GM18519 (cell line): ENCODE results near the gene OTUD4.

Experiments used
- ATAC-seq: cut with Tn5 transposase; IDR thresholded peaks from one replicate; pipeline ENCODE4 v1.9.1; 2021; ENCODE audit warnings: mild to moderate bottlenecking, moderate library complexity; ENCODE audit not compliant: unreplicated experiment, low FRiP score

Gene OTUD4

DNA sequence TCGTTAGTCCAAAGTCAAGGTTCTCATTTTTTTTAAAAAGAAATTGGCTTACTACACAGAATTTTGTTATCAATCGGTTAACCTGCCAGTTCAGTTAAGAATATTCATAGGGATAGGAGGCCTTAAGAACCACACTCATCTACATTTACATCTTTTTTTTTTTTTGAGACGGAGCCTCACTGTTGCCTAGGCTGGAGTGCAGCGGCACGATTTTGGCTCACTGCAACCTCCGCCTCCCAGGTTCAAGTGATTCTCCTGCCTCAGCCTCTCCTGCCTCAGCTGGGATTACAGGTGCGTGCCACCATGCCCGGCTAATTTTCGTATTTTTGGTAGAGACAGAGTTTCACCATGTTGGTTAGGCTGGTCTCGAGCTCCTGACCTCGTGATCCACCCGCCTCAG is 48.5 kb downstream of the OTUD4 start:
- ATAC-seq: no peak

DNA sequence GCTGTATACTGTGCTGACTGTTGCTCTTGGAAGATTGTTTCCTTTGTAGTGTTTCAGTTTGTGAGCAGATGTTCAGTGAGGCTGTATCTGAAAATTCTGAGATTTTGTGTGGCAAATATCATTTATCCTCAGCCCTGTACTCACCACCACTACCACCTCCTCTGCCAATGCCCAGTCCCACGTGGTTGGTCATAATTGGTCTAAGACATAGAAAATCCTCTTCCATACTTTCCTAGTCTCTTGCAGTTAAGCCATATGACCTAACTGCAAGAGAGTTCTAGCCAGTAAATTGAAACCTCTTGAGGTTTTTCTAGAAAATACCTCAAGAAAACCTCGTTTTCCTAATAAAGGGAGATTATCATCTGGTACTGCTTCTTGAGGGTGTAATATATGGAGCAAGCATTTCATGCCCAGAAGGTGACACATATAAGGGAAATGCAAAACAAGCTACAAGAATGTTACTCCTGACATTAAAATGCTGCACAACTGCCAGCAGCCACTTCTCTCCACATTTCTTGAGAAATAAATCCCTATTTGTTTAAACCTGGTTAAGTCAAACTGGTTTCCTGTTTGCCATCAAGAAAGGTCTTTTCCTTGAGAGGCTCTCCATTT is 49.5 kb downstream of the OTUD4 start:
- ATAC-seq: no peak

DNA sequence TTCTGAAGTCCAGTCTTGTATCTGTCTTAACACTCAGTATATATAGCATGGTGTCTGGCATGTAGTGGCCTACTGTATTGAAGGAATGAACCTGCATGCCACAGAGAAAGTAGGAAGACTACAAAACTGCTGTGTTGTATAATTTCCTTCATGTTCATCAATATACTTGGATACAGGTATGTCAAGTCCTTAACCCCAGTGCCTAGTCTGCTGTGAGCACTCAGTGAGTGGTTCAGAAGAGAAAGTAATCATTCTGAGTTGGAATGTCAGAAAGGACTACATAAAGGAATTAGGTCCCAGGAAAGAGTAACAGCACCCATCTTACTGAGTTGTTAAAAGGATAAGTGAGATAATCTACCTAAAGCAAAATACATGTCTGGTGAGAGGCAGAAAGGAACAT is 50.3 kb downstream of the OTUD4 start:
- no peak for ATAC-seq

DNA sequence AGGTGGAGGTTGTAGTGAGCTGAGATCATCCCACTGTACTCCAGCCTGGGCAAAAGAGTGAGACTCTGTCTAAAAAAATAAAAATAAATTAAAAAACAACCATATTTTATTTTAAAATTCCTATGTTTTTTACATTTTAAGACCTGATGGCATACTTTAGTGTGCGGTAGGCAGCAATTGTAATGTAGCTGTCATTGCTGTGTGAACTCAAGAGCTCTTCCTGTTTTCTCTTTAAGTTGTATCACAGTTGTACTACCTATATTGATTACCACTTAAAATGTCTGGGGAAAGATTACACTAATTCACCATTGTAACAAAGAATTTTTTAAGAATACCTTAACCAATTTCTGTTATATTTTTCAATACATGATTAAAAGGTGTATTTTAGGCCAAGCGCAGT is 55.0 kb downstream of the OTUD4 start:
- ATAC-seq: no peak

DNA sequence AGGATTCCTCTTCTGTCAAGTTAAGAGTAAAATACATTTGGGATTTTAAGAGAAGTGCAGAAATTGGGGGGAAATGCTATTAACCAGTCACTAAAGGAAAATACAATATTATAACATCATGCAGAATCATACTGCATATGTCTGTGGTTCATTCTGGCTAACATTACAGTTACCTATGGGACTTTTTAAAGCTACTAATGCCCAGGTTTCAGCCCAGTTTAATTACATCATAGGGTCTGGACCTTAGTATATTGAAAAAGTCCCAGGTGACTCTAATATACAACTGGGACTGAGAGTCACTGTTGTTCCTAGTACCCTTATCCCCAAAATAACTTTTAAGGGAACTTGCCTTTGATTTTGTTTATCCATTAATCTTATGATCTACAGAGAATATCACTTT is 72.3 kb downstream of the OTUD4 start:
- no peak for ATAC-seq

DNA sequence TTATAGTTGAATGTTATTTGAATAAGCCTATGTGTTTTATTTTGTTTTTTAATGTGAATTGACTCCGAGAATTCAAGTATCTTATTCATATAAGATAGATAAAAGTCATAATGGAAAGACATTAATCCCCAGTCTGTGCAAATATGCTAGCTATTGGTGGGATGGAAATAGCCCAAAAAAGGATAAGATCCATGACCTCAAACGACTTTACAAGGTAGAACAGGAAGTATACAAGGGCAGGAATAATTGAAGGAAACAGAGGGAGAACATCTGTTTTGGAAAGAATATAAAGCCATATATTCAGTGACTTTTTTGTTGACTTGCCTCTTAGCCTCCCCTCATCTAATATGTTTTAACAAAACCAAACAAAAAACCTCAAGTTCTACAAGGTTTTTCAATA is 73.3 kb downstream of the OTUD4 start:
- no peak for ATAC-seq

DNA sequence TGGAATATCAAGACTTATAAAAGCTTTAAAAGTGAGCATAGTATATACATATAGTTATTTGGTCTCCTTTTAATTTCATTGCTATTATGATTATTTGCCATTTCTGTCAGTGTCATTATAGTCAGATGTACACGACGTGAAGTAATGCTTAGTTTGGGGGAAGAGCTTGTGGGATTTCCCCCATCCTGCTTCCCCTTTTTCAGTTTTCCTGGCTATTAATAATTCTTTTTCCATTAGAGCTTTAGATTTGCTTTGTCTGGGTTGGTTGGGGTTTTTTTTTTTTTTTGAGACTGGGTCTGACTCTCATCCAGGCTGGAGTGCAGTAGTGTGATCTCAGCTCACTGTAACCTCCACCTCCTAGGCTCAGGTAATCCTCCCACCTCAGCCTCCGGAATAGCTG is 76.9 kb downstream of the OTUD4 start:
- ATAC-seq: no peak

DNA sequence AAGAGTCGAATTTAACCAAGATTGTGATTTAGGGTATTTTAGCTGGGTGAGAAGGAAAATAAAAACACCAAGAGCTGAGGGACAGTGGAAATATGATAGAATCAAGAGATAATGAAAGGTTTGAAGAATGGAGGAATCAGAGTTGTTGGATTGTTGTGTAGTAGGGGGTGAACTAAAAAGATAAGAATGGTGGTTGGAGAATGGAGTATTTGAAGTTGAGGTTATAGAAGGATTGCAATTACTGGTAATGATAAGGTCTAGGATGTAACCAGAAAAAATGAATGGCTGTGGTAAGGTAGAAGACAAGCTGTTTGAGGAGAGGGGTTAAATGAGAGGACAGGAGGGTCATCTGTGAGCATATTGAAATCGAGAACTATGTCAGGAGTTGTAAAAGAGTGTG is 77.8 kb downstream of the OTUD4 start:
- no peak for ATAC-seq

DNA sequence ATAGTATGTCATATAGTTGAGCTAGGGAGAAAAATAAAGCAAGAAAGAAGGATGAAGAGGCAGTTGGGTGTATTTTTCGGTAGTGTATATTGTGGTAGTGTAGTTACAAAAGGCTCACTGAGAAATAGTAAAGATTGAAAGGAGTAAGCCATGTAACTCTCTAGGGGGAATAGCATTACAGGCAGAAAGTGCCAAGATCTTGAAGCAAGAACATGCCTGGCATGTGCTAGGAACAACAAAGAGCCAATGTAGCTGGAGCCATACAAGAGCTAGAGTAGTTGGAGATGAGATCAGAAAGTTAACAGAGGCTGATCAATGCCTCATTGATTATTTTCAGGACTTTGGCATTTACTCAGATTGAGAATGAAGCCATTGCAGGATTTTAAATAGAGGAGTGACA is 79.3 kb downstream of the OTUD4 start:
- no peak for ATAC-seq

DNA sequence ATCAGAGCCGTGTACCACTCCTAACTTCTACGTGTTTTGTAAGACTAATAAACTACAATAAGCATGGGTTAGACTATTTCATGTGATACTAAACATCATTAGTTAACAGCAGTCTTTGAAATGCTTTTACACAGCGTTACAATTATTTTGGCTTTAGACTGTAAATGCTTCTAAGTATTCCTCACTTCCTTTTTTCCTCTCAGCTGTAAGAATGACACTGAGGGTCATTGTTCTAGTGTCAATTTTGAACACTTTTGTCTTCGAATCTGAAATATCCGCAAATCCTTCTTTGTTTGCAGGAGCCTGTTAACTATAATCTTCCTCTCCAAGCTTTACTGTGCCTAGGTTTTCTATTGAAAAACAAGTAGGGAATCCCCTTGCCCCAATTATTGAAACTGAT is 80.7 kb downstream of the OTUD4 start:
- ATAC-seq: no peak

DNA sequence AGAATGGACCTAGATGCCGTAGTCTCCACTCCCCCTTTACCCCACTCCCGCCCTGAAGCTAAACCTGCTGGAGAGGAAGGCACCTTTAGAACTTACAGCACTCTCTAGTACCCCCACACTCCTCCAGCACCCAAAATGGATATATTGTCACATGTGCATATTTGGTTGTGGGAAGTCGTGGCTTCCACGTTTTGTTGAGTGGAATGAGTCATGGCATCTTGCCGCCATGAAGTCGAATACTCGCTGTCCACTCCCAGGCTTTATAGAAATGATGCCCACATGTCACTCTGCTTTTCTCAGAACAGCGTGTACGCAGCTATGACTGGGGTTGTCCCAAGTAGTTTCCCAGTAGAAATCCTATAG is 81.7 kb downstream of the OTUD4 start:
- ATAC-seq: peak; percentile 9

DNA sequence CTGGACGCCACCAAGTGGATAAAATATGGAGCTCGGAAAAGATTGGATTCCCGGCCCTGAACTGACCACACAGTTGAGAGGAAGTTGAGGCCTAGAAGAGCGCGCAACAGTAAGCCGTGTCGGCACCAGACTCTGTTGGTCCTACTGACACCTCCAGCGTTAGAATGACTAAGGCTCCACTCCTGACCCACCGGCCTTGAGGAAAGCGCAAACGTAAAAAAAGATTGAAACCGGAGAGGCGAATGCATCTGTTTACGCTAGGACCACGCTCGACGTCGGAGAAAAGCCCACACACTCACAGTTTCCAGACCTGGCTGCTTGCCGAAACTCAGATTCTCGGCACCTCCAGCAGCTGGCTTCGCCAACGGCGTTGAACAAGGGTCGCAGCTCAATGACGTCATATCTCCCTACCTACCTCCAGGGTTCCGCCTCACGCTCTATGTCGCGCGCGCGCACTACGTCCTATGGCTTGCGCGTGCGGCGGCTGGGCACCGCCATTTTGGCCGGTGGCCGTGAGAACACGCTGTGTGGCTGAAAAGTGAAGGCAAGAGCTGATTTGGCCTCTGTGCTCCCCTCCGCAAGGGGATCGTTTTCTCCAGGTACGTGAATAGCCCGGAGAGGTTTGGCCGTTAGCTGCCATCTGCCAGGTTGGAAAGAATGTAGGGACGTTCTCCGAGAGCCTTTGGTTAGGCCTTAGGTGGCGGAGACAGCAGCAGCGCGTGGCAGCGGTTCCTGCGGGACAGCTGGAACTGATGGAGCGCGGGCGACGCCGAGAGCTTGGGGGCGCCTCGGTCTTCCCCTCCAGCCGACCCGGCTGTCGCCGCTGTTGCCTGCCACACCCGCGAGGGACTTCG is 82.3 kb downstream of the OTUD4 start, which contains the start of the genes ABCE1 and ANAPC10:
Gene ABCE1, plus strand, starts transcription at position 491 of the 854 bp plus-strand sequence. CDS start 6,102 bp downstream, outside the sequence.
Gene ANAPC10, minus strand, starts transcription at position 376 of the 854 bp plus-strand sequence. CDS start 2,097 bp downstream, outside the sequence.
- ATAC-seq: peak; percentile 71

DNA sequence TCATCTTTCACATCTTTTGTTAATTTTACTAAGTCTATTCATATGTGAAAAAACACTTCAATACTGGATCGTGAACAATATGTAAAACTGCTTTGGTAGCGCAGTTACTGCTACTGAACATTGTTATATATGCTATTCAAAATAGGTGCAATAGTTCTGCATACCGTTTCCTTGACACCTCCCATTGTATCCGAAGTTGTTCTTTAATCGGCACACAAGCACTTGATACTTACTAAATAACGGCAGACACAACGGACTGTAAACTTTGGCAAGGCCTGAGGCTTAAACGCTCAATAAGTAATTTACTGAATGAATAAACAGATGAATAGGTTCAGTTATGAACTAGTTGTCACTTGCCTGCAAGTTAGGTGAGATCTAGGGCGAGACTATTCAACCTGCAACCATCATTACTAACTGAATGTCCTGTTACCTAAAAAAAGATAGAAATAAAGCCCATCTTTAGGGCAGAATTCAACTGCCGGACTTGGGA is 83.0 kb downstream of the OTUD4 start:
- no peak for ATAC-seq

DNA sequence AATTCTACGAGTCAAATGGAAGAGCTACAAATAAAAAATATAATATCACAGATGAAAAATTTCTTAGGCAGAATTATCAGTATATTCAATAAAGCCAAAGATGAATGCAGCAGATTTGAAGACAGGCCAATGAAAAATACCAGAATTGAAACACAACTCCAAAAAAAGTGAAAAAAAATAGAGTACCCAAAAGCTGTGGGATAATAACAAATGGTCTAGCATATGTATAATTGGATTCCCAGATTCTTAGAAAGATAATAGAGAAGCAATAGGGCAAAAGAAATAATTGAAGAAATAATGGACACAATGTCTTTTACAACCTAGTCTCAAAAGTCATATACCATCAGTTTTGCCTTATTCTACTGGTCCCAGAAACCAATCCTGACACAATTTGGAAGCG is 86.8 kb downstream of the OTUD4 start:
- ATAC-seq: no peak

DNA sequence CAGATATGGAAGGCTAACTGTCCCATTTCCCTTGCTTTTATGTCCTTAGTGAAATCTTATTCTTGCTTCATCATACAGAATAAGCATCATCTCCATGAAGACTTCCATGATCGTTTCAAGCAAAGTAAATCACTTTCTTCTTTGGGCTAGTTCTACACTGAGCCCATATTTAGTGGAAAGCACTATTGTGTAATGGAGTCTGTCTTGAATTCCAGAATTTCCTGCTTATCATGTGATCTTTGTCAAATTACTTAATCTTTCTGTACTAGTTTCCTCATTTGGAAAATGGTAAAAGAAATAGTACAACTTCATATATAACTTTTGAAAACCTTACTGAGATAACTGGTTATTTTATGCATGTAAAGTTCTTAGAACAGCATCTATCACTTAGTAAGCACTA is 90.0 kb downstream of the OTUD4 start:
- no peak for ATAC-seq

DNA sequence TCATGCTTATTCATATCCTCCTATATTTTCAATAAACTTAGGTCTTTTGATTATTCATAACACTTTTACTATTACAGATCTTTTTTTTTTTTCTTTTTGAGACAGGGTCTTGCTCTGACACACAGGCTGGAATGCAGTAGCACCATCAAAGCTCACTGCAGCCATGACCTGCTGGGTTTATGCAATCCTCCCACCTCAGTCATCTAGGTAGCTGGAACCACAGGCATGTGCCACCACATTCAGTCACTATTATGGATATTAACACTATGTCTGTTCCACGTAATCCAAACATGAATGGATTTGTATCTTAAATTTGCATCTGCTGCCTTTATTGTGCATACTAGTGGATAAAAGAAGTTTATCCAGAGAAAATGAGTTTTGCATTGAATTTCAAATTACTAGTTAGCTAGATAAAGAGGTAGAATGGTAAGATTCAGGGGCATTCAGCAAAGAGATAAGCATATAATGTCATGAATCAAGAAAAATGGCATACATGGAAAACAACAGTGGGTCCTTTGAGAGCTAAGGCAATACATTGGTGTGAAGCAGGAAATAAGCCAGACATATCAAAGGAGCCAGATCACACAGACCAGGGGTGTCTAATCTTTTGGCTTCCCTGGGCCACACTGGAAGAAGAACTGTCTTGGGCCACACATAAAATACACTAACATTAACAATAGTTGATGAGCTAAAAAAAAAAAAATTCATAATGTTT is 96.3 kb downstream of the OTUD4 start:
- no peak for ATAC-seq
